IPS-15b (cell line): ENCODE data around the gene SH2D4B.

Source experiments
- H3K27me3 ChIP-seq: one replicate; pipeline ENCODE4 v1.6.1; 2013; ENCODE audit warnings: low read length; ENCODE audit not compliant: control insufficient read depth, insufficient read depth
- H3K36me3 ChIP-seq: one replicate; pipeline ENCODE4 v1.6.1; 2013; ENCODE audit warnings: low read length; ENCODE audit not compliant: control insufficient read depth, insufficient read depth
- H3K4me1 ChIP-seq: one replicate; pipeline ENCODE4 v1.6.1; 2013; ENCODE audit warnings: mild to moderate bottlenecking, low read length; ENCODE audit not compliant: control insufficient read depth, insufficient read depth
- H3K4me3 ChIP-seq: one replicate; pipeline ENCODE4 v1.5.1; 2013; ENCODE audit warnings: low read depth, low read length
- H3K9ac ChIP-seq: one replicate; pipeline ENCODE4 v1.6.1; 2013; ENCODE audit warnings: low read depth, mild to moderate bottlenecking, low read length
- H3K9me3 ChIP-seq: one replicate; pipeline ENCODE4 v1.6.1; 2013; ENCODE audit warnings: mild to moderate bottlenecking, low read length; ENCODE audit not compliant: control insufficient read depth, insufficient read depth

SH2D4B gene

GRCh38 chr10:80537736-80538480 is at the start of gene SH2D4B:
Gene SH2D4B (plus strand): TSS chr10:80537902. CDS start chr10:80538332, 430 bp downstream.
- Histone ChIP-seq H3K4me1 (no peaks in the 10 kb centered on the region), H3K36me3 (no peaks in the 10 kb centered on the region), H3K9me3 (no peaks in the 10 kb centered on the region), H3K27me3 (peaks cover 9% of the 10 kb centered on the region), H3K4me3 (peak within 1 kb of the TSS; percentile 65), H3K9ac (no peak within 1 kb of the TSS)

DNA sequence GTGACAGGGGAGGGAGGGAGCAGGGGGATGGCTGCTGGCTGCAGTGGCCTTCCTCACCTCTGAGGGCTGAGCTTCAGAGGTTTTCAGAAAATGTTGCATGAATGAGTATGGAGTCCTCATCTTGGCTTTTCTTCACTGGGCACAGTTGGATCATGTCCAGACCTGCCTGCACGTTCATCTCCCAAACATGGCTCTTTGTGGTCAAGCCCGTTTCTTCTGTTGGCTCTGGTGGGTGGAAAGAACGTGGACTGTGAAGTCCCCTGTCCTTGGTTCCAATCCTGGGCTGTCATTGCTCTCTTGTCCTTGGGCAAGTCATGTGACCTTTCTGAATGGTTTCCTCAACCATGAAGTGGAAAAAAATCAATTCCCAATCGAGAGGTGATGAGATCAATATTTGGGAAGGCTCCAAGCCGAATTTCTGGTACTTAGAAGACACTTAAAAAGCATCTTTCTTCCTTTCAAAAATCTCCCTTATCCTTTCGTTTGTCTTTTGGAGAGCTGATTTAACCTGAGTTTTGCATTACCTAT is 49.1 kb upstream of the SH2D4B start:
- no peaks in the 10 kb centered on the region for H3K27me3 ChIP-seq
- H3K4me3 ChIP-seq, result no peak overlapping the region
- peaks cover 4% of the 10 kb centered on the region for H3K36me3 ChIP-seq
- no peak overlapping the region for H3K9ac ChIP-seq
- H3K9me3 ChIP-seq, result no peaks in the 10 kb centered on the region
- H3K4me1 ChIP-seq, result peaks cover 18% of the 10 kb centered on the region

DNA sequence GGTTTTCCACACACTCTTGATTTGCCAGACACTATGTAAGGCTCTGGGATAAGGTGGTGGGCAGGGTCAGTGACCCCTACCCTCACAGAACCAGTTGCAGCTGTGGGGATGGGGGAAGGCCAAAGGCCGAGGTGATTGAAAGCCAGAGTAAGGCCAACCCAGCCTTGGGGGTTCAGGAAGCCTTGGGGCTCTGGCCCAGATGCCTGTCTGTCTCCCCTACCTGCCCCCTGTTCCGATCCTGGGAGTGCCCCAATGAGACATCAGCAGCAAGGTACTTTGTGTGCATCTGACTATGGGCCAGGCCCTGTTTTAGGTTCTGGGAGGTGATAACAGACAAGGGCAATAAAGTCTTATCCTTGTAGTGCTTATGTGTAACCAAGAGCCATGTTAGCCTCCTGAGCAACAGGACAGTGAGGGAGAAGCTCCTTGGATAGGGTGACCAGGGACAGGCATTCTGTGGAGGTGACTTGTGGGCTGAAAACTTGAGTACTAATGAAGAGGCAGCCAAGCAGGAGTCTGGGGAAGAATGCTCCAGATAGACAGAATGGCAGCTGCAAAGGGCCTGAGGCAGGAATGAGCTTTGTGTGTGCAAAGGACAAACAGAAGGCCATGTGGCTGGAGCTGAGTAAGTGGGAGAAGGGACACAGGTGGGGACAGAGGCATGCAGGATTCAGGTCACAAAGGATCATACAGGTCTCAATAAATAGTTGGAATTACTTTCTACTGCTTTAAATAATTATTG is 48.2 kb upstream of the SH2D4B start:
- no peak overlapping the region for H3K9ac ChIP-seq
- H3K4me1 ChIP-seq, result peaks cover 18% of the 10 kb centered on the region
- H3K36me3 ChIP-seq, result peaks cover 4% of the 10 kb centered on the region
- H3K4me3 ChIP-seq, result no peak overlapping the region
- no peaks in the 10 kb centered on the region for H3K27me3 ChIP-seq
- H3K9me3 ChIP-seq, result no peaks in the 10 kb centered on the region

GRCh38 chr10:80491251-80492102 is 46.2 kb upstream of the SH2D4B start:
- no peaks in the 10 kb centered on the region for H3K27me3 ChIP-seq
- peaks cover 10% of the 10 kb centered on the region for H3K4me1 ChIP-seq
- no peaks in the 10 kb centered on the region for H3K9me3 ChIP-seq
- H3K36me3 ChIP-seq, result peaks cover 4% of the 10 kb centered on the region
- no peak overlapping the region for H3K9ac ChIP-seq
- H3K4me3 ChIP-seq, result no peak overlapping the region

- Histone ChIP-seq H3K4me3 (no peak overlapping the region), H3K9me3 (no peaks in the 10 kb centered on the region), H3K4me1 (no peaks in the 10 kb centered on the region), H3K27me3 (no peaks in the 10 kb centered on the region), H3K9ac (no peak overlapping the region), H3K36me3 (peaks cover 4% of the 10 kb centered on the region)
Observed at GRCh38 chr10:80492848-80493521, 44.7 kb upstream of the SH2D4B start.

GRCh38 chr10:80493522-80494051 is 44.1 kb upstream of the SH2D4B start:
- peaks cover 2% of the 10 kb centered on the region for H3K4me1 ChIP-seq
- H3K4me3 ChIP-seq, result no peak overlapping the region
- H3K9me3 ChIP-seq, result no peaks in the 10 kb centered on the region
- no peaks in the 10 kb centered on the region for H3K27me3 ChIP-seq
- no peak overlapping the region for H3K9ac ChIP-seq
- H3K36me3 ChIP-seq, result peaks cover 4% of the 10 kb centered on the region

DNA sequence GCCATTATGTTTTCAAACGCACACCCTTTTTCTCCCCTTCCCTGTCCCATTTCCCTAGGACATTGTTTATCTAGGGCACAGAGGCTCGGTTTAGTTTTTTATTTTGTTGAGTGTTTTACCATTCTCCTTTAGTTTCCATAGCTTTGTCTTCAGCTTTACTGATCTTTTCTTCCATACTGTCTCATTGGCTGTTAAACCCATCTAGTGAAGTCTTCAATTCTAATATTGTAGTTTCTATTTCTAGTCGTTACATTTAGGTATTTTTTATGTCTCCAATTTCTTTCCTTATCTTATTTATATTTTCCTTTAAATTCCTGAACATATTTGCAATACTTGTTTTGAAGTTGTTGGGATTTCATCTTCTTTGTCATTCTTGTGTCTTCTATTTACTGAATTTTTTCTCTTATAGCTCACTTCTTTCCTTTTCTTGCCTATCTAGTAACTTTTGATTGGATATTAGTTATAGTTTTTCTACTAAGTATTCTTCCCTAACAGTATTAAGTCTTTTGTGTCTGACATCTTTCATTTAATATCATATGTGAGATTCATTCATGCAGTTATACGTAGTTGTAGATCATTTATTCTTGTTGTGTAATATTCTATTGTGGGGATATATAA is 41.0 kb upstream of the SH2D4B start:
- H3K9ac ChIP-seq, result no peak overlapping the region
- H3K36me3 ChIP-seq, result peaks cover 2% of the 10 kb centered on the region
- H3K4me3 ChIP-seq, result no peak overlapping the region

GRCh38 chr10:80497187-80498077 is 40.3 kb upstream of the SH2D4B start:
- Histone ChIP-seq H3K27me3 (no peaks in the 10 kb centered on the region), H3K4me3 (no peak overlapping the region), H3K9ac (no peak overlapping the region), H3K4me1 (peaks cover 3% of the 10 kb centered on the region), H3K36me3 (no peaks in the 10 kb centered on the region), H3K9me3 (no peaks in the 10 kb centered on the region)

More for the DNA sequence above, 41.0 kb upstream of the SH2D4B start:
- Histone ChIP-seq H3K9me3 (no peaks in the 10 kb centered on the region), H3K27me3 (no peaks in the 10 kb centered on the region), H3K4me1 (peaks cover 3% of the 10 kb centered on the region)

DNA sequence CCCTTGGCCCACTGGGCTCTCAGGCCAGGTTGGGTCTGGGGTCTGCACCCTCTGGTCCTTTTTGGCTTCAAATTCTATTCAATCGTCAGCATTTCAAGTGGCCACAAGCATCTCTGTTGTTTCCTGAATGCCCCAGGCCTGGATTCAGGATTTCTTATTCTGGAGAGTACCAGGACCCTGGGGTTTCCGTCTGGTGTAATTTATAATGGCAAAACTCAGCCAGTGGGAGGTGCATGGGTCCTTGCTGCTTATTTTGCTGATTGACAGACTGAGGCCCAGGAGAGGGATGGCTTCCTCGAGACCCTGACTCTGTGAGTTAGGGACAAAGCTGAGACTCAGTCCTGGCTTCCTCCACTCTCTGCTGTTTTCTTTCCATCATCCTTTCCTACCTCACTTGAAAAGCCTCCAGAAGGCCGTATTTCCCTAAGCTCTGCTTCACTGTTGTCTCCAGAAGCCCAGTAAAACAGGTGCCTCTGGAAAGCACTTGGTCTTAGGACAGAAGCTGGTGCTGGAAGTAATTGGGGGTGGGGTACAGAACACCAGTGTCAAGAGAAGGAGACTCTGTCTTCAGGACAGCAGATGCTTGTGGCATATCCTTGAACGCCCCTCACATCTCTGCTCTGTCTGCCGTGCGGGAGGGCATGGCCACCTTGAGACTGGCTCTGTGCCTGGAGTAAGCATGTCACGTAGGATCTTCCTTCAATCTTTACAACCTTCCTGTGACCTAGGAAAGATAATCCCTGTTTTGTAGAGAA is 39.4 kb upstream of the SH2D4B start:
- Histone ChIP-seq H3K27me3 (no peaks in the 10 kb centered on the region), H3K9ac (no peak overlapping the region), H3K9me3 (no peaks in the 10 kb centered on the region), H3K36me3 (no peaks in the 10 kb centered on the region), H3K4me3 (no peak overlapping the region), H3K4me1 (peaks cover 5% of the 10 kb centered on the region)
